GM12878 (cell line): ENCODE measurements around the gene NANOS2. TPM values are rescaled to one million over a fixed set of nuclear protein-coding genes. Genes with fewer than 3 reads are reported as not detected.

ENCODE experiments used
- ATAC-seq: fragments of 200-7000 bp; cut with Tn5 transposase; 3 replicates; pipeline ENCODE4 v1.9.1; 2020; ENCODE audit warnings: mild to moderate bottlenecking, moderate library complexity
- BruUV-seq: library from RNA; stranded (reverse); fragments of 400-500 nt; replicated peaks from 2 replicates; lab custom pipeline; 2021; lab: Mats Ljungman, UMichigan
- CTCF ChIA-PET: fragments of 300-600 bp; sonication (Branson Sonifier 250); formaldehyde crosslinking; extraction: SDS; loops from one replicate; lab custom pipeline; 2021; ENCODE audit warnings: inconsistent platforms; lab: Yijun Ruan, JAX
- POLR2A ChIA-PET: fragments of 350-600 bp; formaldehyde crosslinking; extraction: SDS; loops from one replicate; lab custom pipeline; 2021; ENCODE audit warnings: inconsistent platforms; lab: Charles Lee
- RAD21 ChIA-PET: fragments of 300-600 bp; sonication (Branson Sonifier 250); formaldehyde crosslinking; loops from one replicate; lab custom pipeline; 2023; ENCODE audit warnings: antibody characterized with exemption; ENCODE audit not compliant: unreplicated experiment; lab: Charles Lee
- SMC1A ChIA-PET: fragments of 300-600 bp; sonication (Branson Sonifier 250); formaldehyde crosslinking; loops from one replicate; lab custom pipeline; 2023; ENCODE audit not compliant: unreplicated experiment, uncharacterized antibody; lab: Charles Lee
- DNase-seq: peaks from one replicate; pipeline ENCODE4 v3.0.0-alpha.2; 2011; ENCODE audit warnings: low read depth, low spot score
- FAIRE-seq: peaks from 3 replicates; lab custom pipeline; 2011; peaks lifted over from hg19 to GRCh38; lab: Jason Lieb, UNC
- H2AFZ ChIP-seq: 2 replicates; pipeline ENCODE4 v1.6.0; 2011; ENCODE audit warnings: low read depth, low read length, control low read depth; ENCODE audit not compliant: control insufficient read depth
- H3K27ac ChIP-seq: 2 replicates; pipeline ENCODE4 v1.5.1; 2011; ENCODE audit warnings: control low read depth; ENCODE audit not compliant: control insufficient read depth, insufficient read depth
- H3K27me3 ChIP-seq, 2 experiments: replicated peaks in 1 of 2; 2 replicates each; pipeline versions ENCODE4 v1.6.0 to v1.6.1; 2011; ENCODE audit warnings: low read length in 1 of 2; ENCODE audit not compliant: control insufficient read depth in 2 of 2, insufficient read depth in 2 of 2
- H3K36me3 ChIP-seq, 2 experiments: 2 replicates each; pipeline ENCODE4 v1.5.1; 2011; ENCODE audit warnings: low read length in 1 of 2; ENCODE audit not compliant: control insufficient read depth in 2 of 2, insufficient read depth in 2 of 2
- H3K4me1 ChIP-seq: 2 replicates; pipeline ENCODE4 v1.6.1; 2011; ENCODE audit warnings: mild to moderate bottlenecking, low read length, moderate library complexity, mixed read lengths; ENCODE audit not compliant: control insufficient read depth, insufficient read depth
- H3K4me2 ChIP-seq: 2 replicates; pipeline ENCODE4 v1.6.0; 2011; ENCODE audit warnings: control low read depth; ENCODE audit not compliant: control insufficient read depth, insufficient read depth
- H3K4me3 ChIP-seq: fragments of 200-600 bp; sonication (generic); 2 replicates; pipeline ENCODE4 v1.5.1; 2016
- H3K79me2 ChIP-seq: 2 replicates; pipeline ENCODE4 v1.6.0; 2011; ENCODE audit warnings: low read length; ENCODE audit not compliant: control insufficient read depth, insufficient read depth
- H3K9ac ChIP-seq: 2 replicates; pipeline ENCODE4 v1.8.0; 2011; ENCODE audit warnings: low read length, control low read depth, mixed read lengths; ENCODE audit not compliant: control insufficient read depth, insufficient read depth
- H3K9me3 ChIP-seq: replicated peaks from 3 replicates; pipeline ENCODE4 v1.5.1; 2011; ENCODE audit warnings: mild to moderate bottlenecking, low read length; ENCODE audit not compliant: control insufficient read depth, insufficient read depth
- H4K20me1 ChIP-seq: 2 replicates; pipeline ENCODE4 v1.6.0; 2011; ENCODE audit not compliant: control insufficient read depth, insufficient read depth
- CHD2 ChIP-seq: IDR thresholded peaks from 2 replicates; pipeline ENCODE4 v1.6.1; 2011; ENCODE audit warnings: low read depth, low read length, improper control_type of control experiment, borderline replicate concordance
- CREB1 ChIP-seq: IDR thresholded peaks from 2 replicates; pipeline ENCODE4 v1.6.1; 2012; ENCODE audit warnings: low read depth, mild to moderate bottlenecking, inconsistent platforms
- EGR1 ChIP-seq, 2 experiments: IDR thresholded peaks; 1 replicate in 1 of 2; 2 replicates in 1 of 2; pipeline ENCODE4 v1.6.1; 2011 to 2012; ENCODE audit warnings: low read depth in 2 of 2, low read length in 2 of 2, borderline replicate concordance in 1 of 2, mild to moderate bottlenecking in 1 of 2, moderate library complexity in 1 of 2
- HCFC1 ChIP-seq: fragments of 150-350 bp; IDR thresholded peaks from 2 replicates; pipeline ENCODE4 v1.6.1; 2014; ENCODE audit warnings: low read length
- KAT2A ChIP-seq: conservative IDR thresholded peaks from 2 replicates; pipeline ENCODE4 v1.6.1; 2011; ENCODE audit warnings: low read depth, low read length; ENCODE audit not compliant: control insufficient read depth
- LARP7 ChIP-seq: fragments of 450-650 bp; IDR thresholded peaks from 2 replicates; pipeline ENCODE4 v1.6.1; 2017; ENCODE audit warnings: mild to moderate bottlenecking
- MAX ChIP-seq: IDR thresholded peaks from 2 replicates; pipeline ENCODE4 v1.6.1; 2012; ENCODE audit warnings: low read depth, low read length, improper control_type of control experiment
- MYB ChIP-seq: fragments of 150-350 bp; IDR thresholded peaks from 2 replicates; pipeline ENCODE4 v1.6.1; 2014; ENCODE audit warnings: mild to moderate bottlenecking, low read depth, low read length, borderline replicate concordance
- NFYA ChIP-seq: IDR thresholded peaks from 2 replicates; pipeline ENCODE4 v1.6.1; 2011; ENCODE audit warnings: low read depth, mild to moderate bottlenecking, low read length, improper control_type of control experiment, borderline replicate concordance
- PAX5 ChIP-seq: IDR thresholded peaks from 2 replicates; pipeline ENCODE4 v1.6.1; 2011; ENCODE audit warnings: low read depth, low read length, borderline replicate concordance
- POLR2AphosphoS5 ChIP-seq: IDR thresholded peaks from 2 replicates; pipeline ENCODE4 v1.6.1; 2011; ENCODE audit warnings: mild to moderate bottlenecking, low read length, inconsistent platforms
- RELA ChIP-seq: fragments of 450-650 bp; IDR thresholded peaks from 2 replicates; pipeline ENCODE4 v1.8.0; 2014; ENCODE audit warnings: borderline replicate concordance; ENCODE audit not compliant: partially characterized antibody
- RELB ChIP-seq: fragments of 450-650 bp; IDR thresholded peaks from 2 replicates; pipeline ENCODE4 v1.6.1; 2017; ENCODE audit warnings: low read depth, mild to moderate bottlenecking, moderate library complexity
- SIX5 ChIP-seq: IDR thresholded peaks from 2 replicates; pipeline ENCODE4 v1.6.1; 2011; ENCODE audit warnings: mild to moderate bottlenecking, low read depth, low read length, moderate library complexity; ENCODE audit not compliant: severe bottlenecking
- SP1 ChIP-seq: IDR thresholded peaks from one replicate; pipeline ENCODE4 v1.6.1; 2011; ENCODE audit warnings: low read depth, low read length
- STAT1 ChIP-seq: fragments of 450-650 bp; conservative IDR thresholded peaks from 2 replicates; pipeline ENCODE4 v1.6.1; 2014; ENCODE audit warnings: antibody characterized with exemption, mild to moderate bottlenecking
- STAT3 ChIP-seq: IDR thresholded peaks from 2 replicates; pipeline ENCODE4 v1.6.1; 2011; ENCODE audit warnings: low read depth, low read length, improper control_type of control experiment
- WGBS: methylation state at CpG from one replicate; pipeline ENCODE4 v1.1.6; 2016; ENCODE audit warnings: low lambda C conversion rate; ENCODE audit not compliant: insufficient replicate concordance, insufficient coverage; ENCODE audit errors: missing lambda C conversion rate; 5-methylcytosine and 5-hydroxymethylcytosine counted together
- in situ Hi-C: fragments of 300-500 bp; cut with MboI; formaldehyde crosslinking; loops from 9 replicates; pipeline ENCODE4 v1.14.3; 2018; ENCODE audit warnings: mixed read lengths
- intact Hi-C: fragments of 100-400 bp; cut with micrococcal nuclease; formaldehyde crosslinking; loops from one replicate; pipeline ENCODE4 v1.14.2; 2022; ENCODE audit not compliant: unreplicated experiment
- polyA plus RNA-seq, 11 experiments: library from polyadenylated mRNA; depleted of rRNA in 4 of 11; unstranded in 6 of 11; stranded (reverse) in 5 of 11; fragments of >200 nt; fragmentation: Nextera tagmentation in 4 of 11; fragmentation: Illumina TruSeq in 1 of 11; extraction: Ambion mirVana in 4 of 11; extraction: Trizol in 1 of 11; gene quantifications; 1 replicate in 1 of 11; 2 replicates in 10 of 11; pipeline versions ENCODE4 v1.2.1 to v1.2.3, GENCODE V29; 2011 to 2016; ENCODE audit warnings: inconsistent platforms in 2 of 11, missing spikeins in 2 of 11, low read depth in 1 of 11
- total RNA-seq, 4 experiments: library from RNA; depleted of rRNA in 3 of 4; stranded (reverse); fragments of >200 nt in 3 of 4; fragmentation: Illumina TruSeq in 1 of 4; extraction: Trizol in 1 of 4; gene quantifications; 2 replicates each; pipeline versions ENCODE4 v1.2.1 to v1.2.3, GENCODE V29; 2013 to 2021
- TF ChIP-seq, protein P1 (sequence below): fragments of 150-350 bp; IDR thresholded peaks from 2 replicates; pipeline ENCODE4 v1.6.1; 2014; ENCODE audit warnings: mild to moderate bottlenecking, low read depth, low read length
- TF ChIP-seq, protein P2 (sequence below): fragments of 450-650 bp; conservative IDR thresholded peaks from 2 replicates; pipeline ENCODE4 v1.6.1; 2017; ENCODE audit warnings: mild to moderate bottlenecking, moderate library complexity

The NANOS2 gene
- total and polyA plus RNA-seq, 10 of the 15 experiments (the other 5 are each of a cell fraction or from before 2014, with no cell fraction given): not detected

DNA sequence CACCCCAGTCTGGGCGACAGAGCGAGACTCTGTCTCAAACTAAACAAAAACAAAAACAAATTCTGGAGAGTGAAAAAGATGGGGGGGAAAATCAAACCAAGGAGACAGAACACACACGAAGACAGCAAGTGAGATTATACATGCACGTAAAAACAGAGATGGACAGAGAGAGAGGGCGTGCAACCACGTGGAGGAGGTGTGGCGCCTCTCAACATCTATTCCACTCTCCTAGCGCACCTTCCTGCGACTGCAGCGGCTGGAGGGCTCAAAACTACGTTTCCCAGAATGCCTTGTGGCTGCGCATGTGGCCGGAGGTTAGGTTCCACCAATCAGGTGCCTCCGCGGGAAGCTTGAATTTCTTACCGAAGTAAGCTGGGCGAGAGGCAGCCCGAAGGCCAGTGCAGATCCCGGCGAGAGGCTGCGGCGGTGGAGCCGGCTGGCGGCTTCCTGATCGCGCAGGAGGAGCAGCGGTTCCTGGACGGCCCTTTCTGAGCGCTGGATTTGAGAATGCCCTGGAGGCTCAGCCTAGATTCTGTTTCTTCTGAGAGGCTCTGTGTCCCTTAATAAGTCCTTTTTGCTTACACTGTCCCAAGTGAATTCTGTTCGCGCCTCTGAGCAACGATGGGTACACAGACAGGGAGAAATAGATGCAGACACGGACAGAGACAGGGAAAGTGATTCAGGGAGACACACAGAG, 13.1 kb upstream of the NANOS2 start:
- RAD21 ChIA-PET: interaction anchor here (1.0 kb wide), 1 partner anchor 25 kb away, joined by 4 read pairs; the partner anchor contains the start of gene MYPOP
- FAIRE-seq (peak; percentile 92), DNase-seq (peak; percentile 79), ATAC-seq (peak; percentile 100)
- Histone ChIP-seq H3K27ac (peak overlapping the region; percentile 32; the same call in 1 of the 2 replicates), H3K79me2 (no peaks in the 10 kb centered on the region), H3K4me2 (peak overlapping the region; percentile 83), H3K36me3 (no peaks in the 10 kb centered on the region), H3K4me1 (no peaks in the 10 kb centered on the region; the same call in 1 of the 2 replicates), H3K4me3 (peak overlapping the region; percentile 45; the same call in 1 of the 2 replicates), H2AFZ (peak overlapping the region; percentile 67), H3K9ac (peak overlapping the region; percentile 64), H4K20me1 (no peaks in the 10 kb centered on the region), H3K9me3 (no peaks in the 10 kb centered on the region), H3K27me3 (no peaks in the 10 kb centered on the region)
- BruUV-seq: no TSS peak
- intact Hi-C loops: no loop called here
- in situ Hi-C loops: no loop called here
- CTCF ChIA-PET: no interaction called here
- POLR2A ChIA-PET: no interaction called here
- SMC1A ChIA-PET: interaction anchor here (0.6 kb wide), 1 partner anchor 12 kb away, joined by 3 read pairs; no protein-coding TSS in a partner anchor
- WGBS: 7% methylated on average over 33 of the region's 33 CpGs
- TF ChIP-seq, protein P1, sequence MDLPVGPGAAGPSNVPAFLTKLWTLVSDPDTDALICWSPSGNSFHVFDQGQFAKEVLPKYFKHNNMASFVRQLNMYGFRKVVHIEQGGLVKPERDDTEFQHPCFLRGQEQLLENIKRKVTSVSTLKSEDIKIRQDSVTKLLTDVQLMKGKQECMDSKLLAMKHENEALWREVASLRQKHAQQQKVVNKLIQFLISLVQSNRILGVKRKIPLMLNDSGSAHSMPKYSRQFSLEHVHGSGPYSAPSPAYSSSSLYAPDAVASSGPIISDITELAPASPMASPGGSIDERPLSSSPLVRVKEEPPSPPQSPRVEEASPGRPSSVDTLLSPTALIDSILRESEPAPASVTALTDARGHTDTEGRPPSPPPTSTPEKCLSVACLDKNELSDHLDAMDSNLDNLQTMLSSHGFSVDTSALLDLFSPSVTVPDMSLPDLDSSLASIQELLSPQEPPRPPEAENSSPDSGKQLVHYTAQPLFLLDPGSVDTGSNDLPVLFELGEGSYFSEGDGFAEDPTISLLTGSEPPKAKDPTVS: no peak
- TF ChIP-seq, protein P2, sequence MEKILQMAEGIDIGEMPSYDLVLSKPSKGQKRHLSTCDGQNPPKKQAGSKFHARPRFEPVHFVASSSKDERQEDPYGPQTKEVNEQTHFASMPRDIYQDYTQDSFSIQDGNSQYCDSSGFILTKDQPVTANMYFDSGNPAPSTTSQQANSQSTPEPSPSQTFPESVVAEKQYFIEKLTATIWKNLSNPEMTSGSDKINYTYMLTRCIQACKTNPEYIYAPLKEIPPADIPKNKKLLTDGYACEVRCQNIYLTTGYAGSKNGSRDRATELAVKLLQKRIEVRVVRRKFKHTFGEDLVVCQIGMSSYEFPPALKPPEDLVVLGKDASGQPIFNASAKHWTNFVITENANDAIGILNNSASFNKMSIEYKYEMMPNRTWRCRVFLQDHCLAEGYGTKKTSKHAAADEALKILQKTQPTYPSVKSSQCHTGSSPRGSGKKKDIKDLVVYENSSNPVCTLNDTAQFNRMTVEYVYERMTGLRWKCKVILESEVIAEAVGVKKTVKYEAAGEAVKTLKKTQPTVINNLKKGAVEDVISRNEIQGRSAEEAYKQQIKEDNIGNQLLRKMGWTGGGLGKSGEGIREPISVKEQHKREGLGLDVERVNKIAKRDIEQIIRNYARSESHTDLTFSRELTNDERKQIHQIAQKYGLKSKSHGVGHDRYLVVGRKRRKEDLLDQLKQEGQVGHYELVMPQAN: peak; percentile 99
- TF ChIP-seq EGR1 (IDR thresholded peaks at IDR 0.05; ENCODE audit: borderline replicate concordance in 1 of 2, low read depth in 2 of 2, low read length in 2 of 2) (no peak), NFYA (peak; percentile 60), POLR2AphosphoS5 (peak; percentile 62), MYB (no peak), STAT1 (peak; percentile 86; the same call in 1 of the 2 replicates), STAT3 (no peak), HCFC1 (peak; percentile 95), SIX5 (peak; percentile 94), MAX (peak; percentile 75; the same call in 1 of the 2 replicates), LARP7 (peak; percentile 56; the same call in 1 of the 2 replicates), CREB1 (peak; percentile 87), SP1 (peak; percentile 95), CHD2 (peak; percentile 93), RELB (peak; percentile 80), KAT2A (no peak), RELA (peak; percentile 26), PAX5 (peak; percentile 44; the same call in 1 of the 2 replicates)
